MM.1S (cell line): ENCODE data around the gene ATOH1.

Source experiments
- CTCF ChIP-seq: fragments of 300-600 bp; sonication (generic); IDR thresholded peaks from 2 replicates; pipeline ENCODE4 v1.5.1; 2016; ENCODE audit warnings: antibody characterized with exemption, low read length, mixed read lengths
- EZH2 ChIP-seq: fragments of 300-600 bp; sonication (generic); optimal IDR thresholded peaks from 2 replicates; pipeline ENCODE3; 2017; ENCODE audit warnings: low read depth, mild to moderate bottlenecking, antibody characterized with exemption, low read length, mixed read lengths
- EZH2phosphoT487 ChIP-seq: fragments of 300-600 bp; sonication (generic); IDR thresholded peaks from 2 replicates; pipeline ENCODE4 v1.6.1; 2018; ENCODE audit warnings: antibody characterized with exemption, low read length

DNA sequence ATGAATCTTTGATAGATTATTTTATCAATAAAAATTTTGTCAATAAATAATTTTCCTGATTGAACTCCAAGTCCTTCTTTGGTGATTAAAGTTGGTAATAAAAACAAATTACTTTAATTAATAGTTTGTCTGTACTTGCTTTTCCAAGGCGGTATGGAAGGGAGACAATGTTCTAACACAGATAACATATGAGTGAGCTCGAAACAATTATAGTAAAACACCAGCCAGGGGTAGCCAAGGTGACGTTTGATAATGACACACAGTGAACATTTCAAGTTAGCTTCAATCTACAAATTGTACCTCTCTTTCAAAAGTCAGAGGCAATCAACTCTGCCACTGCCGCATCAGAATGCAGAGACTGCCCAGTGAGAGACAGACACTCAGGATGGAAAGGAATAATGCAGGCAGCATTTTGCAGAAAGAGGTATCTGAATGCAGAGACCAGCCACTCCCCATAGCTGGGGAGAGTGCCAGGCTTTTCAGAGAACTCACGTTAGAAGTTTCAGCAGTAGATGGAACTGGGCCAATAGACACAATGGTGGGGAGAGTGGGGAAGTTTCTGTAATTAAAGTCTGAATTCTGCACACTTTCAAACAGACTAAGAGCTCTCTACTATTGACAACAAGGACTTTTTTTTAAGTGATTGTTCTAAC, 18.1 kb upstream of the ATOH1 start:
- TF ChIP-seq CTCF (no peak), EZH2 (no peak), EZH2phosphoT487 (no peak)
